ENCODE data around the gene TNFRSF4.

Gene TNFRSF4

DNA sequence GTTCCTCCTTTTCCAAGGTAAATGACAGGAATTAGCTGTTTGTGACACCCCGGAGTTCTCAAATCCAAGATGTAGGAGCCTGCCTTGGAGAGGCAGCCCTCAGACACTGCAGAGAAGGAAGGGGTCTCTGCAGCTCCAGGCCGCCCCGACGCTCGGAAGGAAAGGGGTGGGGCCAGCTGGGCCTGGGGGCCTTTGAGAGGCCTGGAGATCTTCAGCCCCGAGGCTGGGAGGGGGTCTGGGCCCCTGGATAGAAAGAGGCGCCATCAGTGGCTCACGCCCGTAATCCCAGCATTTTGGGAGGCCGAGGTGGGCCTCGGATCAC, 6.4 kb downstream of the TNFRSF4 start:
- TF ChIP-seq, protein P1, sequence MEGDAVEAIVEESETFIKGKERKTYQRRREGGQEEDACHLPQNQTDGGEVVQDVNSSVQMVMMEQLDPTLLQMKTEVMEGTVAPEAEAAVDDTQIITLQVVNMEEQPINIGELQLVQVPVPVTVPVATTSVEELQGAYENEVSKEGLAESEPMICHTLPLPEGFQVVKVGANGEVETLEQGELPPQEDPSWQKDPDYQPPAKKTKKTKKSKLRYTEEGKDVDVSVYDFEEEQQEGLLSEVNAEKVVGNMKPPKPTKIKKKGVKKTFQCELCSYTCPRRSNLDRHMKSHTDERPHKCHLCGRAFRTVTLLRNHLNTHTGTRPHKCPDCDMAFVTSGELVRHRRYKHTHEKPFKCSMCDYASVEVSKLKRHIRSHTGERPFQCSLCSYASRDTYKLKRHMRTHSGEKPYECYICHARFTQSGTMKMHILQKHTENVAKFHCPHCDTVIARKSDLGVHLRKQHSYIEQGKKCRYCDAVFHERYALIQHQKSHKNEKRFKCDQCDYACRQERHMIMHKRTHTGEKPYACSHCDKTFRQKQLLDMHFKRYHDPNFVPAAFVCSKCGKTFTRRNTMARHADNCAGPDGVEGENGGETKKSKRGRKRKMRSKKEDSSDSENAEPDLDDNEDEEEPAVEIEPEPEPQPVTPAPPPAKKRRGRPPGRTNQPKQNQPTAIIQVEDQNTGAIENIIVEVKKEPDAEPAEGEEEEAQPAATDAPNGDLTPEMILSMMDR (conservative IDR thresholded peaks at IDR 0.05; ENCODE audit: low read depth, low read length): no peak
- no peak for DNase-seq (ENCODE audit: low read depth)
- H3K4me3 ChIP-seq (ENCODE audit: low read length): no peak overlapping the region

DNA sequence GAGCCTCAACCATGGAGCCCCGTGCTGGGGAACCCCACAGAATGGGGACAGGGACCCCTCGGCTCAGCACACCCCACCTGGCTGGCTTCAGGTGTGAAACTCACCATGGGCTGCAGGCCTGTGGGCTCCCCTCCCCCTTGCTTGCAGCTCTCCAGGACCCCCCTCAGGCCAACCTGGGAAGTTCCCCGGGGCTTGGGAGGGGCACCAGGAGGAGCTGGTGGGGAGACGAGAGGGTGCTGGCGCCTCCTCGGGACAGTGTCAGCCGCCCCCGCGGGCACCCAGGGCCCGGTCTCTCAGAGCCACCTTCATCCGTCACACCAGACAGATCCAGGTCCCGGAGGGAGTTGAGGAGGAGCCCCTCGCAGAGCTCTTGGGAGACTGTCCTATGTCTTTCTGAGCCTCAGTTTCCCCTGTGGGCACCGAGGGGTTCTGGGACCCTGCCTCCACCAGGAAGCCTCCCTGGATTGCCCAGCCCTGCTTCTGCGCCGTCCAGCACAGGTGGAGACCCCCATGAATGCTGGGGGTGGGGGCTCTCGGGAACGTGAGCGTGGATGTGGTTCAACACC, 6.9 kb downstream of the TNFRSF4 start:
- TF ChIP-seq, protein P1 (conservative IDR thresholded peaks at IDR 0.05; ENCODE audit: low read depth, low read length): peak; percentile 10
- no peak overlapping the region for H3K4me3 ChIP-seq (ENCODE audit: low read length)
- DNase-seq (ENCODE audit: low read depth): no peak

DNA sequence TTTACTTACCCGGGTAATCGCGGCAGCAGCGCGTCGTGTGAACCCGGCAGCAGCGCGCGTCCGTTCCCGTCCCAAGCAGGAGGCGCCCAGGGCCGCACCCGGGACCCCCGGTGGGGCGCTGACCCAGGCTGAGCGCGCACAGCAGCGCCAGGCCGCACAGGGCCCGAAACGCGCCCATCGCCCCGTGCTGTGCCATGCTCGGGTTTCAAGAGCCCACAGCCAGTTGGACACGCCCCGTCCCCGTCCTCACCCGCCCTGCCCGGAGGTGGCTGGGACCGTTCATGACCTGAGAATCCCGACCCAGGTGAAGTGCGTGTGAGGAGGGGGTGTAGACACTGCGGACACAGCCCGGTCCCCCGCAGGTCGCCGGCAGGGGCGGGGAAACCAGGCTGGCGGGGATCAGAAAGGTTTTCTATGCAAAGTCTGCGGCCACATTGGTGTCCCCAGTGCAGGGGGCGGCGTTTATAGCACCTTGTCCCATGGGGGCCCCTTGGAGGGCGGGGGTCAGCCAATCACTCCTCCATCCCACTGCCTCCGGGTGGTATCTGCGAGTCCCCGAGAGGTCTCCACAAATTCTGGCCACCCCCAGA, 7.5 kb downstream of the TNFRSF4 start, which contains the start of gene TNFRSF18:
TSS of gene TNFRSF18 (minus strand) at position 217 of the 590 bp plus-strand sequence. CDS start at position 196, 21 bp downstream.
- H3K4me3 ChIP-seq (ENCODE audit: low read length): peak within 1 kb of the TSS; percentile 6
- no peak for DNase-seq (ENCODE audit: low read depth)
- TF ChIP-seq, protein P1 (conservative IDR thresholded peaks at IDR 0.05; ENCODE audit: low read depth, low read length): no peak

DNA sequence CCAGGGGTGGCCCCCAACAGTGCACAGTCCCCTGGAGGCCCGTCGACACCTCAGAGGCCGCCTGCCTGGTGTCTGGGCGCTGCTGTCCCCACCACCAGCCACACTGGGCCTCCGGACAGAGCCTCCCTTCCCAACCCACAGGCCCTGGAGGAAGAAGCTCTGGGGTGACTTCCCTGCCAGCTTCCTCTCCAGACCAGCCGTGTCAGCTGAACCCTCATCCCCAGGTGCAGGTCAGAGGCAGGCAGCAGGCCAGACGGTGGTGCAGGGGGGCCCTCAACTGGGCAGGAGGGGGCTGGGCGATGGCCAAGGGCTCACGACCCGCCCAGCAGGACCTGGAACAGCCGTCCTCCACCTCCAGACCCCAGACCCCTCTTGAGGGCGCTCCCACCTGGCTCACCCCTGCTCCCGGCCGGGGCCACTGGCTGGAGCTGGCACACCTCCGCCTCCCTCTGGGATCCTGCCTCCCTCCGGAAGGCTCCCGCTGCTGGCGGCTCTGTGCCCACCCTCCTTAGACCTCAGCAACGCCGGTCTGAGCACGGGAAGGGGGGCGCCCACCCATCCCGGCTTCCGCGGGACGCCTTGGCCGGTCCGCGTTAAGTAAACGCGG, 8.1 kb downstream of the TNFRSF4 start:
- DNase-seq (ENCODE audit: low read depth): no peak
- peak overlapping the region; percentile 6 for H3K4me3 ChIP-seq (ENCODE audit: low read length)
- TF ChIP-seq, protein P1 (conservative IDR thresholded peaks at IDR 0.05; ENCODE audit: low read depth, low read length): no peak

DNA sequence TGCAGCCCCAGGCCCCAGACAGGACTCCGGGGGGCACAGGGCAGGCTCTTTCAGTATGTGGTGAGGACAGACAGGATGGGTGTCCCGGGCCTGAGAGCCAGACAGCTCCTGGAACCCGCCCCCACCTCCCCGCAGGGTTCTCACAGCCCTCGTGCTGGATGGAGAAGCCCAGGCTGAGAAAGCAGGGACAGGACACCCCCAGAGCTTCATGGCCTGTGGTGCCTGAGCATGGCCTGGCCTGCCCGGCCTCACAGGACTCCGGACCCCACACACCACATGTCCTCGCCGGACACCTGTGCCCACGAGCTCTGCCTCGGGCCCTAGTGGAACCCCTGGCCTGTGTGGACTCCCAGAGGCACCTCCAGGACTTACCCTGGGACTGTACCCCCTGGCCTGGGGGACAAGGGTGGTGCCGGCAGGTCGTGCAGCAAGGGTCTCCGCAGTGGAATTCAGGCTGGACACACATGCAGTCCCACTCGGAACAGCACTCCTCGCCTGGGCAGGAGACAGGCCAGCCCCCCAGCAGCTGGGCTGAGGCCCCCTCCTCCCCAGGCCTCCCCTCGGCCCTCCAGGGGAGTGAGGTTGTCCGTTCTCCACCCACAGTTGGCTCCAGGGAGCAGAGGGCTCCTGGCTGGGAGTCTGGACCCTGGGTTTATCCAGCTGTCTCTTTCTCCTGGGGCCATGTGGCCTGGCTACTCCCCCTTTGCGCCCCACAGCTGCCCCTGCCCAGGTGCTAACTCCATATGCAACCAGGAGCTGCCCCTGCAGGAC, 8.8 kb downstream of the TNFRSF4 start:
- TF ChIP-seq, protein P1 (conservative IDR thresholded peaks at IDR 0.05; ENCODE audit: low read depth, low read length): no peak
- DNase-seq (ENCODE audit: low read depth): no peak
- no peak overlapping the region for H3K4me3 ChIP-seq (ENCODE audit: low read length)

DNA sequence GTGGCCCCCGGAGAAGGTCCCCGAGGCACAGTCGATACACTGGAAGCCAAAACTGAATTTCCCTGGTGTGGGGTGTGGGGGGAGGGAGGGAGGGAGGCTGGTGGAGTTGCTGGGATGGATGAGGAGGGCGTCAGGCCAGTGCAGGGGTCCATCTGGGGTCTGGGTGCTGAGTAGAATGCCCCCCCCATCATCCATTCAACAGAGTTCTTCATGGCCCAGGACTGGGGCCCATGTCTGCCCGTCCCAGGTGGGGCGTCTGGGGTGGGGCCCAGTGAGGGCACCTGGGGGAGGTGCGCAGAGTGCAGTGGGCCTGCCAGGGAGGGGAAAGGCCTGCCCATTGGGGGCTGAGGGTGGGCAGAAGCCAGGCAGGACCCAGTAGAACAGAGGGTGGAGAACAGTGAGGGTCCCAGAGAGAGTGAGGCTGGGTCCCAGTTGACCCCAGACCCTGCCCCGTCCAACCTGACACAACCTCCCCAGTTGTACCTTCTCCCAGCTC, 9.5 kb downstream of the TNFRSF4 start:
- DNase-seq (ENCODE audit: low read depth): no peak
- TF ChIP-seq, protein P1 (conservative IDR thresholded peaks at IDR 0.05; ENCODE audit: low read depth, low read length): no peak
- H3K4me3 ChIP-seq (ENCODE audit: low read length): no peak overlapping the region

All from retinal pigment epithelial cell (primary cell).